Panc1 (cell line): ENCODE measurements around the gene SAMD4A.

Experiments
- SIN3A ChIP-seq: IDR thresholded peaks from 2 replicates; pipeline ENCODE4 v1.6.1; 2012; ENCODE audit warnings: low read depth, mild to moderate bottlenecking, low read length, moderate library complexity, borderline replicate concordance; ENCODE audit not compliant: insufficient read depth
- TF ChIP-seq, protein P1 (sequence below): fragments of 450-650 bp; IDR thresholded peaks from 2 replicates; pipeline ENCODE4 v1.5.1; 2017; ENCODE audit warnings: mild to moderate bottlenecking

DNA sequence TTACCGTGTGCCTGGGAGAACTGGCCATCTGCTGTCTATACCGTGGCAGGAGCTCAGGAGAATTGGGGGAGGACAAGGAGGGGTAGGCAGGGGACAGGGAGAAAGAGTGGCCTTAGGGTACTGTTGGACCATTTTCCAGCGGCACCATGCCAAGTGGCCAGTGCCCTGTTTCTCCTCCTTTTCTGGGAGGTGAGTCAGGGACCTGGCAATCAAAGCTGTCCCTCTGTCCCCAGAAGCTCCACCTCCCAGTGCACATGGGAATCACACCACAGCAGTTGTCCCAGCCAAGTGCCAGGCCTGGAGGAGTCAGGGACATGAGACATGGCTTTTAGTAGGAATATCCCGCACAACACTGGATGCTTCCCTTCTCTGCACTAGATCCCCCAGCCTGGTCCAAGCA, 217.7 kb downstream of the SAMD4A start:
- no peak for TF ChIP-seq SIN3A
- TF ChIP-seq, protein P1, sequence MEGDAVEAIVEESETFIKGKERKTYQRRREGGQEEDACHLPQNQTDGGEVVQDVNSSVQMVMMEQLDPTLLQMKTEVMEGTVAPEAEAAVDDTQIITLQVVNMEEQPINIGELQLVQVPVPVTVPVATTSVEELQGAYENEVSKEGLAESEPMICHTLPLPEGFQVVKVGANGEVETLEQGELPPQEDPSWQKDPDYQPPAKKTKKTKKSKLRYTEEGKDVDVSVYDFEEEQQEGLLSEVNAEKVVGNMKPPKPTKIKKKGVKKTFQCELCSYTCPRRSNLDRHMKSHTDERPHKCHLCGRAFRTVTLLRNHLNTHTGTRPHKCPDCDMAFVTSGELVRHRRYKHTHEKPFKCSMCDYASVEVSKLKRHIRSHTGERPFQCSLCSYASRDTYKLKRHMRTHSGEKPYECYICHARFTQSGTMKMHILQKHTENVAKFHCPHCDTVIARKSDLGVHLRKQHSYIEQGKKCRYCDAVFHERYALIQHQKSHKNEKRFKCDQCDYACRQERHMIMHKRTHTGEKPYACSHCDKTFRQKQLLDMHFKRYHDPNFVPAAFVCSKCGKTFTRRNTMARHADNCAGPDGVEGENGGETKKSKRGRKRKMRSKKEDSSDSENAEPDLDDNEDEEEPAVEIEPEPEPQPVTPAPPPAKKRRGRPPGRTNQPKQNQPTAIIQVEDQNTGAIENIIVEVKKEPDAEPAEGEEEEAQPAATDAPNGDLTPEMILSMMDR: no peak
